GM18511 (cell line): Measurements from ENCODE around the gene GPC3.
A peak's percentile ranks its signal among the peaks of the same experiment; 100 is the strongest.

Source experiments
- ATAC-seq: cut with Tn5 transposase; IDR thresholded peaks from one replicate; pipeline ENCODE4 v1.9.1; 2021; ENCODE audit warnings: mild to moderate bottlenecking, moderate library complexity; ENCODE audit not compliant: unreplicated experiment

The GPC3 gene

DNA sequence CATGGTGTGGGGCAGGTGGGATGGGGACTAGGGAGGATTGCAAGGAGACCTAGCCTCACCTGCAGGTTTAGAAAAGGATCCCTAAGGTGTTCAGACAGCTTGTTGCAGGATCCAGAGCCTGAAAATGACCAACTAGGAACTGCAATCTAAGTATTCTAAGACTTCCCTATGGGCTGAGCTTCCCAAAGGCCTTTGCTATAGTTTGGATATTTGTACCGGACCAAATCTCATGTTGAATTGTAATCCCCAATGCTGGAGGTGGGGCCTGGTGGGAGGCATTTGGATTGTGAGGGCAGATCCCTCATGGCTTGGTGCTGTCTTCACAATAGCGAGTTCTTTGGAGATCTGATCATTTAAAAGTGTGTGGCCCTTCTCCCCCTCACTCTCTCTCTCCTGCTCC lies 52.1 kb downstream of the GPC3 start:
- no peak for ATAC-seq

- ATAC-seq, result no peak
Measured at GRCh38 chrX:133929836-133930464, 55.4 kb downstream of the GPC3 start.

- ATAC-seq, result no peak
Measured at GRCh38 chrX:133928365-133928764, 57.0 kb downstream of the GPC3 start.

DNA sequence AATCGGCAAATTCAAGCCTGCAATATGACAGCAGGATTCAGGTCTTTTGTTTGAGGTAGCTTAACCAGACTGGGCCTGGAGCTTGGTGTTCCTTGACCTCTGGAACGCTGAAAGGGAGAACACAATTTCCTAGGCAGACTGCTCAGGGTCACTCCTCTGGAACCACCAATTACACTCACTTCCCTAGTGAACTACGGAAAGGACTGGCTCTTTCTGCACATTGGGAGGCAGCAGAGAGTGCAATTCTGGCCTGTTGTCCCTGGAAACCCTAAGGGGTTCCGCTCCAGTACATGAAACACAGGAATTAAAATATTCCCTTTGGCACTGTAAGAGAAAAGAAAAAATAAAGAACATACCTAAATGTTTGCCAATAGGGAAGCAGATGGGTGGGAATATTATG lies 58.6 kb downstream of the GPC3 start:
- no peak for ATAC-seq

- no peak for ATAC-seq
Measured at GRCh38 chrX:133926099-133926498, 59.3 kb downstream of the GPC3 start.

DNA sequence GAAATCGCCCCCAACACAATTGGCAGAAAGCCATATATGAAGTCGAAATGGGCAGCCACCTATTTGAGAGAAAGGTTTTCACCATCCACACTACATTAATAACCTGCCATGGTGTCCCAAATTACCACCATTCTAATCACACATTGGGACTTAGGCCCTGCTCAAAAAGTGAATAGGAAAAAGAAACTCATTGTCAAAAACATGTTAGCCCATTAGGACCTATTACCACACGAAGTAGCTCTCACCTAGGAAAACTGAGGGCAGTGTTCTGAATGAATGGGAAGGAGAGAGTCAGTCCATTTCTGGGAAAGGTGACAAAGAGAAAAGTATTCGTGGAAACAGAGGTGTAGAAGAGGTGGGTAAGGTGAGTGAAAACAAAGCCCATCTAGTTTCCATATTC lies 60.8 kb downstream of the GPC3 start:
- no peak for ATAC-seq

DNA sequence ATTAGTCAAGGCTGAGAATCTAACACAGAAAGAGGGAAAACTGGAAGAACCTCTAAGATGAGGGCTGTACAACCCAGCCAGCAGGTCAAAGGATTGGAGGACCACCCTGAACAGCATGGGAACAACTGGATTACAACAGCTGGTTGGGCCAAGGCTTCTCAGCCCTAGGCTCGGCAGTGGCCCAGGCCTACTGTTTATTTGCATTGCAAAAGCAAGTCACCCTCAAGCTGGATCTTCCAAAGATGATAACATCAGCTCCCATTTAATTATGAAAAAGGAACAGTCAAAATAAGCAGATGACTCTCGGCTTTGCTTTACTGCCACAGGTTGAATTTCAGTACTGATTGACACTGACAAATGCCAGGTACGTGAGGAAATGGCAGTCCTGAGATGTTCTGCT lies 61.8 kb downstream of the GPC3 start:
- ATAC-seq, result no peak

DNA sequence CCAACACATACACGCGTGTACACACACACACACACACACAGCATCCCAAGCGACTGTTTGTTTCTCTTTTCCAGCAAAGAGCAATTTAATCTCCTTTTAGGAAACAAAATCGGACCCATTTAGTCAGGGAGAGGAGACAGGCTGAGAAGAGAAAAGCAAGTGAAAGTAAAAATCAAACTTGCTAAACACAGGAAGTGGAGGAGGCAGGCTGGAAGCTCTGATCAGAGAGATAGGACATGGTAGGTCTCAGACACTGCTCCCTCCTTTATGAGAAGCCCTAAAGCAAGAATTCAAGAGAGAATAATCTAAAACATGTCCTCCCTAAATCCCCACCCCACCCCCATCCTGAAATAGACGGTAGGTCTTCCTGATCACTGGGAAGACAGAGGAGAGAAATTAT lies 62.3 kb downstream of the GPC3 start:
- no peak for ATAC-seq

- ATAC-seq, result no peak
Measured at GRCh38 chrX:133922390-133922771, 63.0 kb downstream of the GPC3 start.

GRCh38 chrX:133921764-133922389 lies 63.5 kb downstream of the GPC3 start:
- peak; percentile 76 for ATAC-seq

GRCh38 chrX:133921086-133921485 lies 64.3 kb downstream of the GPC3 start:
- no peak for ATAC-seq

DNA sequence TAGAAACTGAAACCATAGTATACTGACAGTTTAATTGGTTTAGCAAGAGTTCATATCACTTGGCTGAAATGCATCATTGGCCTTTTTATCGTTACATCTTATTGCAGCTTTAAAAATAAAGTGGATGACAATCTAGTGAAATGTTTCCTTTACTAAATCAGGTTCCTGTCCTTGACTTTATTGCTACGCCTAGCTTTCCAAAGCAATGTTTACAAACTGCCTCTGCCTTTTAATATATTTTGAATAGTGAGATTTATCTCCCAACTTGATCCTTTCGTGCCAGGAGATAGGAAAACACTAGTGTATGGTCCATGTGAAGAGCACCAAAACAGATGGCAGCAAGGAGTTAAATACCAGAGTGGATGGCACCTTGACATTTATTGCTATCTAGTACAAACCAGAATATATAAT lies 67.0 kb downstream of the GPC3 start:
- no peak for ATAC-seq

DNA sequence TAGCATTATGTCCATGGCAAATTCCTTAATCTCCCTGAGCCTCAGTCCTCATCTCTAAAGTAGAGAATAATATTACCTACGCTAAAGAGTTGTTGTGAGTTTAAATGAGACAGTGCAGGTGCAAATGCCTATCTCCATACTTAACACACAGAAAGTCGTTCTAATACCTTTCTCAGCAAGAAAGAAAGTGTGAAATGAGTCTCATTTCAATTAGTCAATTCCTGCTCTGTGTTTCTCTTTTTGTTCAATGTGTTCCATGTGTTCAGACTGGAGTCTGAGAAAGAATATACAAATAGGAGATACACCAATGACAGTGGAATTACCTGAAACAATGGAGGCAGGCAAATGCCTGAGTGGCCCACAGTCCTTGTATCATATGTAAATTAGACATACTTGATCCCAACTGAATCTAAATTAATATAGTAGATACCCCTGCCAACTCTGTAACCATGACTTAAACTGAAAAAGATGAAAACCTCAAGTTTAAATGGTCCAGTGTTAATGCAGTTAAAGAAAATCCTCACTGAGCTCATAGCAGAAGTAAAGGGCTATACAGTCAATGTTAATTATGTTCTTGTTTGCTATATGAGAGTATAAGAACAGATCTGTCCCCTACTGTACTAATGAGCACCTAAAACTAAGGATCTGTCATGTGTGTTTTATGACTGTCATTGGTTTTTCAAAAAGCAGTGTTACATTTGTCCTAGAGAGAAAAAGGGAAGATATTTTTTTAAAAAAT lies 68.2 kb downstream of the GPC3 start:
- ATAC-seq, result peak; percentile 44

GRCh38 chrX:133913658-133914388 lies 71.6 kb downstream of the GPC3 start:
- no peak for ATAC-seq

GRCh38 chrX:133913009-133913408 lies 72.4 kb downstream of the GPC3 start:
- ATAC-seq, result no peak

GRCh38 chrX:133911825-133912495 lies 73.4 kb downstream of the GPC3 start:
- ATAC-seq, result no peak

DNA sequence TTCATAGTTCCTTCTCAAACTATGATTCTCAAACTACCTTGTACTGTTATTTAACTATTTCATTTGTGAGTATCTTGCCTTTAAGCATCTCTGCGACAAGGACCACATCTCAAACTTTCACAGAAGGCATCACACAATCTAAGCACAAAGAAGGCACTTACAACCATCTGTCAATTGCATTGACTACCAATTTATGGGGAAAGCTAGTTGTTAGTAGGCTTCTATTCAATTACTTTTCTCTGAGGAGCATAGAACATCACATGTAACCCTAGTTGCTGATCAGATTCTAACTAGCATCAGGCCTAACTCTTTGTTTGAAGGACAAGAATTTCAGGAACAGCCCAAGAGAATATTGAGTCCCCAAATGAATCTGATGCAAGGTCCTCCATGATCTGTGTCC lies 74.9 kb downstream of the GPC3 start:
- no peak for ATAC-seq

- ATAC-seq, result no peak
Measured at GRCh38 chrX:133909888-133910287, 75.5 kb downstream of the GPC3 start.

GRCh38 chrX:133908223-133908955 lies 77.0 kb downstream of the GPC3 start:
- no peak for ATAC-seq

DNA sequence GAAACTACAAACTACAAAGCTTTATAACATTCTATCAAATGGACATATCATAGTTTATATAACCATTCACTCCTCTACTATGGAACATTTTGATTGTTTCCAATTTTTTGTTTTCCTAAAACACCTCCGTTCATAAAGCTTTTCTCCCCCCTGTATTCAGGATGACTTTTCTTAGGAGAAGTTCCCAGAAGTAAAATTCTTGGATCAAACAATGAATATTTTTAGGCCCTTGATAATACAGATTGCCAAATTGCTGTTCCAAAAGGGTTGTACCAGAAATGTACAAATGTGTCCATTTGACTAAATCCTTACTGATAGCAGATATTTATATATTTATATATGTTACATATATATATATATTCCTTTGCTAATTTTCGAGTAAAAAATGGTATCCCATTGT lies 77.8 kb downstream of the GPC3 start:
- ATAC-seq, result no peak
